ENCODE data around the gene SNED1.
"Not testable (repeated sequence)": the region's sequence is repeated elsewhere in the genome, so short reads cannot be mapped to it uniquely, and the experiment has no call there.

Gene SNED1

DNA sequence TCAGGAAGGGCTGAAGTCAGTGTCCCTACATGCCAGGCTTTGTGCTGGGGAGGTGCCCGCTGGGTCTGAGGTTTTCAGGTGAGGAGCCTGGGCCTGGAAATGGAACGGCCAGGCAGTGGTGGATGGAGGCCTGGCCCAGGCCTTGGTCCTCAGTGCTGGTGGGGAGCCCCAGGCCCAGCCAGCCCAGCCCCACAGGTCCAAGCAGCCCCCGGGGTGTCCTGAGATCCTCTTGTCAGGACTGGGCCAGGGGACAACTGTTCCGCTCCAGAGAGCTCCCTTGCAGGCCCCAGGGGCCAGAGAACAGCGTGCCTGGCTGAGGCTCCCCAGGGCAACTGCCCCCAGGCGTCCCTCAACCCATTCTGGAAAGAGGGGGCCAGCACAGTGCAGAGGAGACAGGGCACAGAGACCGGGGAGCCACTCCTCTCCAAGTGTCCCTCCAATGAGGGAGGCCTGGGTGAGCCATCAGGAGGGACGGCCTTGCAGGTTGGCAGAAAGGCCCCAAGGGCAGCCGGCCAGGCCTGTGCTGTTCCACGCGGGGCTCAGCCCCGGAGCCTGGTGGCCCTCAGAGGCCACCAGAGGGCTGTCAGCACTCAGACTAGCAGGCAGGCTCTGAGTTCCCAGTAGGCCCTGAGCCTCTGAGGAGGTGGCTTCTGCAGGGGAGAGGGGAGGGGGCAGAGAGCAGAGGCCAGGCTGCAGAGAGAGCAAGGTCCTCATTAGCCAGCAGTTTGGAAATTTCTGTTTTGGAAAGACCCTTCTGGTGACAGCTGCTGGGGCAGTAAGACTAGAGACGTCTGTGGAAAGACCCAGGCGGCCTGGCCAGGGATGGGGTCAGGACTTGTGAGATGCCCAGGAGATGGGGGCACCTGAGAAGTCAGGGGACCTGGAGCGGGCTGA lies 29.4 kb upstream of the SNED1 start:
- Histone ChIP-seq H3K4me1 (ENCODE audit: control insufficient read depth, insufficient read depth, low read length) (no peaks in the 10 kb centered on the region), H3K4me3 (ENCODE audit: low read depth, low read length) (no peak overlapping the region), H3K27me3 (ENCODE audit: control insufficient read depth, insufficient read depth, low read length) (no peaks in the 10 kb centered on the region), H3K9ac (ENCODE audit: low read depth, low read length) (no peak overlapping the region), H3K9me3 (ENCODE audit: control insufficient read depth, insufficient read depth, low read length) (no peaks in the 10 kb centered on the region), H3K27ac (ENCODE audit: low read depth, low read length) (no peak overlapping the region), H3K36me3 (ENCODE audit: control insufficient read depth, insufficient read depth, low read length) (no peaks in the 10 kb centered on the region)

DNA sequence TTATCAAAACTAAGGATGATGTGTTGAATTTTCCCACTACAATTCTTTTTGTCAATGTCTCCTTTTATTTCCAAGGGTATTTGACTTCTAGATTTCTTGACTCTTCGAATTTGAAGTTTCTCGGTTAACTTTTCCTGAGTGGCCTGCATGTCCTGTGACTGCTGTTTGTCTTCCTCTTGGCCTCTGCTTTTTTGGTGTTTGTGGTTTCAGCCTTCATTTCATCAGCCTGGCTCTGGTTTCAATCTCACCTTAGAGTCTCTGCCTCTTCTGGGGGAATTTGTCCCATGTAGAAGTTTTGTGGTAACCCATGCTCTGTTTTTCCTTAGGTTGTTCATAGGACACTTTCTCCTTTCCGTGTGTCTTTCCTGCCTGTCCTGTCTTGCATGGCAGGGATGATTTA lies 28.3 kb upstream of the SNED1 start:
- no peaks in the 10 kb centered on the region for H3K27me3 ChIP-seq (ENCODE audit: control insufficient read depth, insufficient read depth, low read length)
- no peaks in the 10 kb centered on the region for H3K36me3 ChIP-seq (ENCODE audit: control insufficient read depth, insufficient read depth, low read length)
- H3K27ac ChIP-seq (ENCODE audit: low read depth, low read length): no peak overlapping the region
- H3K4me1 ChIP-seq (ENCODE audit: control insufficient read depth, insufficient read depth, low read length): no peaks in the 10 kb centered on the region
- H3K9me3 ChIP-seq (ENCODE audit: control insufficient read depth, insufficient read depth, low read length): no peaks in the 10 kb centered on the region
- no peak overlapping the region for H3K4me3 ChIP-seq (ENCODE audit: low read depth, low read length)
- H3K9ac ChIP-seq (ENCODE audit: low read depth, low read length): no peak overlapping the region

DNA sequence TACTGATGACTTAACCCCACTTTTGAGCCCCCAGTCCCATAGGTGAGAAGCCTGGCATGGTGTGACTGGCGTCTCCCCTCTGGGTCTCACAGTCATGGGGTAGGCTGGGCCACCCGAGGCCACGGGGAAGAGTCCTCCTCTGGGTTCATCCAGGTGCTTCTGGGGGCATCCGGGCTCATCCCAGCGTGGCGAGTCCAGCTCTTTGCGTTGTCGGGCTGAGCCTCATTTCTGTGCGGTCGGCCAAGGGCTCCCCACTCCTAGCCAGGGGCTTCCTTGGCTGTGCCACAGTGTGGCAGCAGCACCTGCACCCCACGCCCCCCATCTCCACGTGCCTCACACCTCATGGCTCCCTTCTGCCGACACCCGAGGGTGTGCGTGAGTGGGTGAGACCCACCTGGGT lies 27.6 kb upstream of the SNED1 start:
- Histone ChIP-seq H3K27me3 (ENCODE audit: control insufficient read depth, insufficient read depth, low read length) (no peaks in the 10 kb centered on the region), H3K4me3 (ENCODE audit: low read depth, low read length) (no peak overlapping the region), H3K36me3 (ENCODE audit: control insufficient read depth, insufficient read depth, low read length) (no peaks in the 10 kb centered on the region), H3K9ac (ENCODE audit: low read depth, low read length) (no peak overlapping the region), H3K9me3 (ENCODE audit: control insufficient read depth, insufficient read depth, low read length) (no peaks in the 10 kb centered on the region), H3K27ac (ENCODE audit: low read depth, low read length) (no peak overlapping the region), H3K4me1 (ENCODE audit: control insufficient read depth, insufficient read depth, low read length) (no peaks in the 10 kb centered on the region)

DNA sequence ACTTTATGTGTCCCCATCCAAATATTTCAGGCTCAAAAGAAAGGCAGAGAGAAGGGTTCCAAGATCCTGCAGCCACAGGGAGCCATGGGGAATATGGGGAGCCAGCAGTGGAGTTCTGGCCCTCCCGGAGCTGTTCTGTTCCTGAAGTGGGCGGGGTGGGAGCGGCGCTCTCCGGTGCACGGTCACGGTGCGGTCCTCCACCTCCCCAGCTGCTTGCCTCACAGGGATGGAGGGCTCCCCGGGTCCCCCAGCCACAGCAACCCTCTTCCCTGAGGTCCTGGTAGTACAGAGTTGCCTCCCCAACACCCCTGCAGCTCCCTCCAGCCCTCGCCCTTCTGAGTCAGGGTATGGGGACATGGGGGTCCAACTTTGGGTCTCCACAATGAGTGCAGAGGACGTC lies 26.2 kb upstream of the SNED1 start:
- H3K27ac ChIP-seq (ENCODE audit: low read depth, low read length): no peak overlapping the region
- no peaks in the 10 kb centered on the region for H3K27me3 ChIP-seq (ENCODE audit: control insufficient read depth, insufficient read depth, low read length)

DNA sequence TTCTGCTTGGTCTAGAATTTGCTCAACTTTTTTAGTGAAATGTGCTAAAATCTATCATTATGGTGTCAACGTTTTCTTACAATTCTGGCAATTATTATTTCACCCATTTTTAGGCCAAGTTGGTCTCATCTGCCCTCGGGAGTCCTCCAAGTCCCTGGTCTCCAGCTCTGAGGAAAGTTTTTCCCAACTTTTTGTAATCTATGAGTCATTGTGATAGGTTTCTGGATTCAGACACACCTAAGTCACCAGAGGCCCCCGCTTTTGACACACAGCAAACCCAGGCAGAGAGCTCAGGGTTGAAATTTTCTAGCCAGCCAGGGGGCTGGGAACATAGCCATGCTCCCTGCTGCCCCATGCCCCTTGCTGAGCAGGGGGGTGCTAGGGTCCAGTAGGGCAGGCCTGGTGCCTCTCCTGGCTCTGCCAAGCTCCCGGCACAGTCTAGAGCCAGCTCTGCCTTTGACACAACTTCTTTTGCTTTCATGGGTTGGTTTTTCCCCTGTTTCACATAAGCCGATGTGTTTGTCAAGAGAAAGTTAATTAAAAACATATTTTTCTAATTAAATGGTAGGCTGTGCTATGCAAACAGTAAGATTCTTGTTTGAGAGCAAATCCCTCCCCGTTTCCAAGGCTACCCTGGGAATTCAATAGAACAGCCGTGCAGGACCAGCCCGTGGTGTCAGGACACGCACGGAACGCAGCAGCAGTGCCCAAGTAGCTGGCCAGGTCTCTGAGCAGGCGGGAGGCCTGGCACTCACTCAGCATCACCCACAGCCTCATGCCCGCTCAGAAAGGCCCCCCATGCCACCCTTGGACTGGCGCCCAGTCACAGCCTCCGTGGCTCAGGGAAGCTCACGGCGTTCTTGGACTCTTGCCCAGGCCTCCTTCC lies 25.5 kb upstream of the SNED1 start:
- no peak overlapping the region for H3K27ac ChIP-seq (ENCODE audit: low read depth, low read length)
- H3K9ac ChIP-seq (ENCODE audit: low read depth, low read length): no peak overlapping the region
- H3K27me3 ChIP-seq (ENCODE audit: control insufficient read depth, insufficient read depth, low read length): no peaks in the 10 kb centered on the region
- no peaks in the 10 kb centered on the region for H3K36me3 ChIP-seq (ENCODE audit: control insufficient read depth, insufficient read depth, low read length)
- no peak overlapping the region for H3K4me3 ChIP-seq (ENCODE audit: low read depth, low read length)
- H3K4me1 ChIP-seq (ENCODE audit: control insufficient read depth, insufficient read depth, low read length): no peaks in the 10 kb centered on the region
- H3K9me3 ChIP-seq (ENCODE audit: control insufficient read depth, insufficient read depth, low read length): no peaks in the 10 kb centered on the region

More for the DNA sequence above, 26.2 kb upstream of the SNED1 start:
- Histone ChIP-seq H3K36me3 (ENCODE audit: control insufficient read depth, insufficient read depth, low read length) (no peaks in the 10 kb centered on the region), H3K9me3 (ENCODE audit: control insufficient read depth, insufficient read depth, low read length) (no peaks in the 10 kb centered on the region), H3K9ac (ENCODE audit: low read depth, low read length) (no peak overlapping the region), H3K4me1 (ENCODE audit: control insufficient read depth, insufficient read depth, low read length) (no peaks in the 10 kb centered on the region), H3K4me3 (ENCODE audit: low read depth, low read length) (no peak overlapping the region)

DNA sequence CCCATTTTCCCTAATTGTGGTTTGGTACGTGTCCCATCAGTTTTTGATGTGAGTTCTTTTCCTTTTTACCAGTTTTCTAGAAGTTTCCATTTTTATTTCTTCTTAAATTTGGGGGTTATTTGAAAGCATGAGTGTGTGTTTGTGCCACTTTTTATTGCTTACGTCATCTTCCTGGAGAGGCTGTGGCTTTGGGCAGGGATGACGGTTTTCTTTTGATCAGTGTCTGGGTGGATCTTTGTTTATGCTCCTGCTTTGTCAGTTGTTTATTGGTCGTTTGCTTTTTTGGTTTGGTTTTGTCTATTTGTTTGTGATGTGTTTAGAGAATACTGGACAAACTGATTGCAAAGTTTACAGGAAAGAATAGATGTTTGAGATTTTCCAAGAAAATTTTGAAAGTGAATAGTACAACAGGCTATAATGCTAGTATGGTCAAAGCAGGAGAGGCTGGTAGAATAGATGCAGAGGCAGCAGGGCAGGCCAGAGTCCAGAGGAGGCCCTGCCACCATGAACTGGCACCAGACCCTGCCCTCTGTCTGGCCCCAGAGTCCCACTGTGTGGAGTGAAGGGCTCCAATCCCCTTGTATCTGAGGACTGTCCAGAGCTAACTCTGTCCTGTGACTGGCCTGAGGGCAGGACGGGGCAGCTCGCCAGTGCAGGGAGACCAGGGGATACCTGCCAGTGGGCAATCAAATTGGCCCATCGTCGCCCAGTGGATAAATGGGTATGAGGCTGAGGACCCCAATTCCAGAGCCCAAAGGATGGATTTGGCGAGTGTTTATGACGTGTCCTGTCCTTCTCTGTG lies 23.4 kb upstream of the SNED1 start:
- Histone ChIP-seq H3K9ac (ENCODE audit: low read depth, low read length) (no peak overlapping the region), H3K27ac (ENCODE audit: low read depth, low read length) (no peak overlapping the region), H3K27me3 (ENCODE audit: control insufficient read depth, insufficient read depth, low read length) (no peaks in the 10 kb centered on the region), H3K4me1 (ENCODE audit: control insufficient read depth, insufficient read depth, low read length) (no peaks in the 10 kb centered on the region), H3K4me3 (ENCODE audit: low read depth, low read length) (no peak overlapping the region), H3K36me3 (ENCODE audit: control insufficient read depth, insufficient read depth, low read length) (no peaks in the 10 kb centered on the region), H3K9me3 (ENCODE audit: control insufficient read depth, insufficient read depth, low read length) (no peaks in the 10 kb centered on the region)

DNA sequence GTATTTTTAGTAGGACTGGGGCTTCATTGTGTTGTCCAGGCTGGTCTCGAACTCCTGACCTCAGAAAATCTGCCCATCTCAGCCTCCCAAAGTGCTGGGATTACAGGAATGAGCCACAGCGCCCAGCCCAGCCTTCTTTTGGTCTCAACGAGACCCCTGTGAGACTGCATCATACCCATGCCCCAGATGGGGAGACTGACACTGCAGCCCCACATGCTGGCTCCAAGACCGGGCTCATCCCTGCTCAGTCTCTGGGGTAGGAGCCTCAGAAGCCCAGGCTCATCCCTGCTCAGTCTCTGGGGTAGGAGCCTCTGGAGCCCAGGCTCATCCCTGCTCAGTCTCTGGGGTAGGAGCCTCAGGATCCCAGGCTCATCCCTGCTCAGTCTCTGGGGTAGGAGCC lies 22.5 kb upstream of the SNED1 start:
- H3K36me3 ChIP-seq (ENCODE audit: control insufficient read depth, insufficient read depth, low read length); H3K27ac ChIP-seq (ENCODE audit: low read depth, low read length); H3K4me3 ChIP-seq (ENCODE audit: low read depth, low read length); H3K9ac ChIP-seq (ENCODE audit: low read depth, low read length); H3K9me3 ChIP-seq (ENCODE audit: control insufficient read depth, insufficient read depth, low read length); H3K27me3 ChIP-seq (ENCODE audit: control insufficient read depth, insufficient read depth, low read length); H3K4me1 ChIP-seq (ENCODE audit: control insufficient read depth, insufficient read depth, low read length): not testable (repeated sequence)

DNA sequence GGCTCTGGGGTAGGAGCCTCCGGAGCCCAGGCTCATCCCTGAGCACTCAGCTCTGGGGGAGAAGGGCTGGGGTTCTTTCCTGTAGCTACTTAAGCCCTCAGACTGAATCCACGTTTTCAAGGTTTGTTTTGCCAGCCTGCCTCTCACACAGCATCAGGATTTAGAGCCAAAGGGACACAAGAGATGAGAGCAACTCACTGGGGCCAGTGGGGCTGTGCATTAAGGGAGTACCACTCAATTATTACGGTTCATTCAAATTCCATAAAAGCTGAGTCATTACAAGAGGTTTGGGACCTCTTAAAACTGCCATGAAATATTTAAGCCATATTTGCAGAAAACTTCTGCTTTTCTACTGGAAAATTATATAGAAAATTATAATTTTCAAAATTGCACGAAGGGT lies 17.1 kb upstream of the SNED1 start:
- no peaks in the 10 kb centered on the region for H3K4me1 ChIP-seq (ENCODE audit: control insufficient read depth, insufficient read depth, low read length)
- no peak overlapping the region for H3K27ac ChIP-seq (ENCODE audit: low read depth, low read length)
- H3K9ac ChIP-seq (ENCODE audit: low read depth, low read length): no peak overlapping the region
- H3K9me3 ChIP-seq (ENCODE audit: control insufficient read depth, insufficient read depth, low read length): no peaks in the 10 kb centered on the region
- peaks cover 8% of the 10 kb centered on the region; the same call in 1 of the 2 replicates for H3K27me3 ChIP-seq (ENCODE audit: control insufficient read depth, insufficient read depth, low read length)
- H3K36me3 ChIP-seq (ENCODE audit: control insufficient read depth, insufficient read depth, low read length): no peaks in the 10 kb centered on the region
- no peak overlapping the region for H3K4me3 ChIP-seq (ENCODE audit: low read depth, low read length)

DNA sequence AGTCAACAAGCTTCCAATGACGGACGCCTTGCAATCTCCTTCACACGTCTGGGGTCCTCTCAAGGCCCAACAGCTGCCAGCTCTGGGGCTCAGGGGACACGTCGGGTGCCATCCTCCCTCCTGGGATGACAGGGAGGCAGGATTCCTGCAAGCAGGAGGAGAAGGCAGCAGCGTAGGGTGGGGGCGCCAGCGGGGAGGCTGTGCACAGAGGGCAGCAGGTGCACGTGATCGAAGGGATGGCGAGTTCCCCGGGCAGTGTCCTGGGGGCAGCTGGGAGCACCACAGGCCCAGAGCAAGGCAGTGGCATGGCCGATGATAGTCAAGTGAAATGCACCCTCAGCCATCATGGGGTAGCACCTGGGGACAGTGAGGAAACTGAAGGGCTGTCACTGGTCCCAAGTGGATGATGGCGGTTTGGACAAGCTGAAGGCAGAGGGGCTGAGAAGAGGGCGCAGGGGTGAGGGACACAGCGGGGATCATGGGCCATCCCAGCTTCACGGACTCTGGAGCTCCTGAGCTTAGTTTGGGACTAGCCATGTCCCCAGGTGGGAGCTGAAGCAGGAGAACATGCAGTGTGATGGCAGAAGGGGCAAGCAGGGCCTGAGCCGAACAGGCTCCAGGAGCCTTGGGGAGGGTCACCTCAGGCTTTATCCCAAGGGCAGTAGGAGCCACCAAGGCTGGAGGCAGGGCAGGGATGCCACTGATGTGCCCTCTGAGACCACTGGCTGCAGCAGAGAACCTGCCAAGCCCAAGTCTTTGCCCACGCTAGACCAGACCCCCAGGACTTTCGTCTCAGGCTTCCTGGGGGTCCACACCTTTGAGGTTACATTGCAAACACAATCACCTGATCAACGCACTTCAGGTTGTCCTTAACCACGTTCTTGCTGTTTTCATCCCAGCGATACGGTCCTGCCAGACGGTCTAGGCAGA lies 16.3 kb upstream of the SNED1 start:
- Histone ChIP-seq H3K27ac (ENCODE audit: low read depth, low read length) (no peak overlapping the region), H3K4me3 (ENCODE audit: low read depth, low read length) (no peak overlapping the region), H3K4me1 (ENCODE audit: control insufficient read depth, insufficient read depth, low read length) (no peaks in the 10 kb centered on the region), H3K36me3 (ENCODE audit: control insufficient read depth, insufficient read depth, low read length) (no peaks in the 10 kb centered on the region), H3K9me3 (ENCODE audit: control insufficient read depth, insufficient read depth, low read length) (no peaks in the 10 kb centered on the region), H3K27me3 (ENCODE audit: control insufficient read depth, insufficient read depth, low read length) (peaks cover 8% of the 10 kb centered on the region; the same call in 1 of the 2 replicates), H3K9ac (ENCODE audit: low read depth, low read length) (no peak overlapping the region)

DNA sequence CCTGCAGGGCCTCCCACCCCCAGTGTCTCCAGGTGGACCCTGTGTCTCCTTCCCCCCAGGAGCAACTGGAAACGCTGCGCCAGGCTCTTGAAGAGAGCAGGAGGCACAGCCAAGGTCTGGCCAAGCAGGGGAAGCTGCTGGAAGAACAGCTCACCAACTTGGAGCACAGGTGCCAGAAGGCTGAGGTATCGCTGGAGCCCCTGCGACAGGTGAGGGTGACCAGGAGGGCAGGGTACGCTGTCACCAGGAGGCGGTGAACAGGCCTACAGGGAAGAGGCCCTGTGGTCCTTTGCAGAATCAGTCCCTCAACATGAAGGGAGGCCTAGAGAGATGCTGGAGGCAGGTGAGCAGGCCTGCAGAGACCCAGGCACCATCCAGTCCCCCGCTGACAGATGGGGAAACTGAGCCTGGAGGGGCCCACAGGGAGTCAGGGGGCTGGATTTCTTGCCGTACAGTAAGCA lies 15.6 kb upstream of the SNED1 start:
- Histone ChIP-seq H3K36me3 (ENCODE audit: control insufficient read depth, insufficient read depth, low read length) (no peaks in the 10 kb centered on the region), H3K4me3 (ENCODE audit: low read depth, low read length) (no peak overlapping the region), H3K27ac (ENCODE audit: low read depth, low read length) (no peak overlapping the region), H3K9ac (ENCODE audit: low read depth, low read length) (no peak overlapping the region), H3K4me1 (ENCODE audit: control insufficient read depth, insufficient read depth, low read length) (no peaks in the 10 kb centered on the region), H3K27me3 (ENCODE audit: control insufficient read depth, insufficient read depth, low read length) (peaks cover 8% of the 10 kb centered on the region; the same call in 1 of the 2 replicates), H3K9me3 (ENCODE audit: control insufficient read depth, insufficient read depth, low read length) (no peaks in the 10 kb centered on the region)
